GM10266 (cell line): ENCODE results near the gene CENPA.
"Not testable (repeated sequence)": the region's sequence is repeated elsewhere in the genome, so short reads cannot be mapped to it uniquely, and the experiment has no call there.

Source experiments
- DNase-seq: peaks from one replicate; pipeline ENCODE4 v3.0.0; 2012; ENCODE audit errors: extremely low spot score
- TF ChIP-seq, protein P1 (sequence below): IDR thresholded peaks from 2 replicates; pipeline ENCODE4 v1.5.1; 2012; ENCODE audit warnings: mild to moderate bottlenecking, low read depth; ENCODE audit not compliant: control insufficient read depth, insufficient read depth; ENCODE audit errors: missing control alignments

Gene CENPA

GRCh38 chr2:26811261-26811660 is 25.4 kb downstream of the CENPA start:
- TF ChIP-seq, protein P1, sequence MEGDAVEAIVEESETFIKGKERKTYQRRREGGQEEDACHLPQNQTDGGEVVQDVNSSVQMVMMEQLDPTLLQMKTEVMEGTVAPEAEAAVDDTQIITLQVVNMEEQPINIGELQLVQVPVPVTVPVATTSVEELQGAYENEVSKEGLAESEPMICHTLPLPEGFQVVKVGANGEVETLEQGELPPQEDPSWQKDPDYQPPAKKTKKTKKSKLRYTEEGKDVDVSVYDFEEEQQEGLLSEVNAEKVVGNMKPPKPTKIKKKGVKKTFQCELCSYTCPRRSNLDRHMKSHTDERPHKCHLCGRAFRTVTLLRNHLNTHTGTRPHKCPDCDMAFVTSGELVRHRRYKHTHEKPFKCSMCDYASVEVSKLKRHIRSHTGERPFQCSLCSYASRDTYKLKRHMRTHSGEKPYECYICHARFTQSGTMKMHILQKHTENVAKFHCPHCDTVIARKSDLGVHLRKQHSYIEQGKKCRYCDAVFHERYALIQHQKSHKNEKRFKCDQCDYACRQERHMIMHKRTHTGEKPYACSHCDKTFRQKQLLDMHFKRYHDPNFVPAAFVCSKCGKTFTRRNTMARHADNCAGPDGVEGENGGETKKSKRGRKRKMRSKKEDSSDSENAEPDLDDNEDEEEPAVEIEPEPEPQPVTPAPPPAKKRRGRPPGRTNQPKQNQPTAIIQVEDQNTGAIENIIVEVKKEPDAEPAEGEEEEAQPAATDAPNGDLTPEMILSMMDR, result no peak
- DNase-seq, result no peak

- TF ChIP-seq, protein P1, result no peak
- no peak for DNase-seq
Measured at GRCh38 chr2:26811791-26812694, 26.2 kb downstream of the CENPA start.

DNA sequence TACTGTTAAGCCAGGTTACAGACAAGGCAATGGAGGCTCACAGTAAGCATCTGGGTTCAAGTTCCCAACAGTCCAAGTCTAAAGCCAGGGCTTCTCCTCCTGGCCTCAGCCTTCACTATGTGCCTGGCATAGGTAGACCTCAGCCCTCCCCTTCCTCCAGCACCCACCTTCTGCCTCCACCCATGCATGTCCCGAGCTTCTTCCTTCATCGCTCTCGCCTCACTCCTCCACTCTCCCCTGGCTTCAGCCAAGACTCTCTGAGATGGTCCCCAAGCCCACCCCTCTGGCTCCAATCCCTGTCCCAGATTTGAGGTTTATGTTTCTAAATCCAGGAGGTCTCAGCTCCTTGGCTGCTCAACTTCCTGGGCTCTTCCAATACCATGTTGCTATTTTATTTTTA is 26.9 kb downstream of the CENPA start:
- TF ChIP-seq, protein P1, result no peak
- DNase-seq, result no peak

GRCh38 chr2:26814072-26814765 is 28.4 kb downstream of the CENPA start:
- DNase-seq, result not testable (repeated sequence)

- no peak for DNase-seq
- TF ChIP-seq, protein P1, result no peak
Measured at GRCh38 chr2:26816893-26817292, 31.0 kb downstream of the CENPA start.

DNA sequence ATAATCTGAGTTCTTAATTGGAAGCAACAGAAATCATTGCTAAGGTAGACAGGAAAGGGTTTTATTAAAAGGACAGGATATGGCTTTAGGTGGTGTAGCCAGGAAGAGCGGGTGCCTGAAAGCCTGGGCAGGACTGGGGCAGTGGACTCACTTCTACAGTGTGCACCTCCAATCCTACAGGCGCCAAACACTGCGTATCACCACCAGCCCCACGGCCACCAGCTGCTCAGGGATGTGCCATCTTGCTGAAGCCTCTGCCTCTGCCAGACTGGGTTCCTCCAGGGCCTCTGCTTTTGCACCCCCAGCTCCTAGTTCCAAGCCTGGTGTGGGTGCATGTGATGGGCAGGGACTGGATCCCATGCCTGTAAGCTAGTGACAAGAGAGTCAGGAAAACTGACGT is 32.4 kb downstream of the CENPA start:
- TF ChIP-seq, protein P1, result no peak
- DNase-seq, result no peak

DNA sequence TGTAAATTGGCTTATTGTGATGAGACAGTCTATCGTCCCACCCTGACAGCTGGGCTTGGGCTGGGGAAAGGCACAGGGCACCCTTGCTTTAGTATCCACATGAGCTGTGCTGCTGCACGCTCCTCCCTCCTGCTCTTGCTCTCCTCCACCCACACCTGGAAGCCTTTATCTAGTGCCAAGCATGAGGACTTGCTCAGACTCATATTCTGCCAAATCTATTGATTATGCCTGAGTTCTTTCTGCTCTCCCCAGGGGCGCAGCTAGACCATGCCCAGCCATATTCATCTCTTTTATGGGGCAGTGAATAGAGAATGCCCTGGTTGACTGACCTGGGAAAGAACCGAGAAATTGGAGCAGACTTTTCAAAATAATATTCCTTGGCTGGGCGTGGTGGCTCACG is 33.1 kb downstream of the CENPA start:
- TF ChIP-seq, protein P1, result no peak
- no peak for DNase-seq
